Measurements from ENCODE around the gene EXOC3L1.

DNA sequence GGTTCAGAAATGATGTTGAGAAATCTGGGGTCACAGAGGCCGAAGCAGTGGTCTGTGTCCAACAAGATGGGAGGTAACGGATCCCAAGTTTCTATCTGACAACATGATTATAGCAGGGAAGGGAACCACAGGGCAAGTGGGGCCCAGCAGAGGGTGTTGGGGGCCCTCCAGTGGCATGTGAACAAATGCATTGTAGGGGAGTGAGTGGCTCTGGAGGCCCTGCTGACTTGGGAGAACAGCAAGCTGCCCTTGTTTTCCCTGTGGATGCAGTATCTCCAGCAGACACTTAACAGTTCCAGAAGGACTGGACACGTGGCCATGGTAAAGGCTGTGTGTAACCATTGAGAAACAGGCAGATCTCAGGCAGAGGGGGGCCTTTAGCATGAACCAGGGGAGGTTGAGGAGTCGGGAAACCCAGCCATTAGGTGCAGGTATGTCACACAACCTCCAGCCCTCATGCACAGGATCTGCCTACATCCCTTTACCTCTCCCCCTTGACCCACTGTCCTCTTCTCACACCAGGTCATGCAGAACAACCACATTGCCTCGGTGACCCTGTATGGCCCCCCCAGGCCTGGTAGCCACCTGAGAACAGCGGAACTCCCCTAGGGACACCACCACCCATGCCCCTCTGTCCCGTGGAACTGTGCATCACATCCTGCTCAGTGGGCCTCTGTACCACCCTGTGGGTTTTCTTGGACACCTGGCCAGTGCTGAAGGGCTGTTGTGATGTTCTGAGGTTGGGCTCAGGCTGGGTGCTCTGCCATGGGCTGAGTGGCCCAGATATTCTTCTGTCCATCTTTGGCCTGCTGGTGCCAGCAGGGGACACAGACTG, 43.2 kb downstream of the EXOC3L1 start:
- TF ChIP-seq POLR2A (IDR thresholded peaks at IDR 0.05) = no peak
- TF ChIP-seq, protein P1, sequence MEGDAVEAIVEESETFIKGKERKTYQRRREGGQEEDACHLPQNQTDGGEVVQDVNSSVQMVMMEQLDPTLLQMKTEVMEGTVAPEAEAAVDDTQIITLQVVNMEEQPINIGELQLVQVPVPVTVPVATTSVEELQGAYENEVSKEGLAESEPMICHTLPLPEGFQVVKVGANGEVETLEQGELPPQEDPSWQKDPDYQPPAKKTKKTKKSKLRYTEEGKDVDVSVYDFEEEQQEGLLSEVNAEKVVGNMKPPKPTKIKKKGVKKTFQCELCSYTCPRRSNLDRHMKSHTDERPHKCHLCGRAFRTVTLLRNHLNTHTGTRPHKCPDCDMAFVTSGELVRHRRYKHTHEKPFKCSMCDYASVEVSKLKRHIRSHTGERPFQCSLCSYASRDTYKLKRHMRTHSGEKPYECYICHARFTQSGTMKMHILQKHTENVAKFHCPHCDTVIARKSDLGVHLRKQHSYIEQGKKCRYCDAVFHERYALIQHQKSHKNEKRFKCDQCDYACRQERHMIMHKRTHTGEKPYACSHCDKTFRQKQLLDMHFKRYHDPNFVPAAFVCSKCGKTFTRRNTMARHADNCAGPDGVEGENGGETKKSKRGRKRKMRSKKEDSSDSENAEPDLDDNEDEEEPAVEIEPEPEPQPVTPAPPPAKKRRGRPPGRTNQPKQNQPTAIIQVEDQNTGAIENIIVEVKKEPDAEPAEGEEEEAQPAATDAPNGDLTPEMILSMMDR (IDR thresholded peaks at IDR 0.05) = no peak
- TF ChIP-seq EP300 (IDR thresholded peaks at IDR 0.05) = no peak
